Panc1 (cell line): ENCODE results near the gene SERGEF. TPM values are rescaled to one million over a fixed set of nuclear protein-coding genes. Genes with fewer than 3 reads are reported as not detected.

Experiments used
- ATAC-seq: fragments of 200-7000 bp; cut with Tn5 transposase; 2 replicates; pipeline ENCODE4 v1.9.1; 2020; ENCODE audit warnings: mild to moderate bottlenecking, moderate library complexity
- BruUV-seq: library from RNA; stranded (reverse); fragments of 400-500 nt; replicated peaks from 2 replicates; lab custom pipeline; 2021; lab: Mats Ljungman, UMichigan
- CTCF ChIA-PET: fragments of 300-600 bp; sonication (Branson Sonifier 250); formaldehyde crosslinking; loops from one replicate; lab custom pipeline; 2022; ENCODE audit warnings: antibody characterized with exemption; lab: Charles Lee
- POLR2A ChIA-PET: fragments of 300-600 bp; sonication (Branson Sonifier 250); formaldehyde crosslinking; loops from one replicate; lab custom pipeline; 2022; ENCODE audit warnings: antibody characterized with exemption; lab: Charles Lee
- DNase-seq: peaks from one replicate; pipeline ENCODE4 v3.0.0-alpha.2; 2010; ENCODE audit warnings: low read depth, low spot score
- H3K27ac ChIP-seq: 2 replicates; pipeline ENCODE4 v1.5.1; 2011; ENCODE audit warnings: mild to moderate bottlenecking, low read length, inconsistent platforms
- H3K27me3 ChIP-seq: fragments of 200-500 bp; sonication (Bioruptor generic); 2 replicates; pipeline ENCODE4 v1.6.0; 2014; ENCODE audit warnings: low read length, inconsistent platforms; ENCODE audit not compliant: control insufficient read depth, insufficient read depth
- H3K36me3 ChIP-seq: fragments of 200-500 bp; sonication (Bioruptor generic); 2 replicates; pipeline ENCODE4 v1.5.1; 2014; ENCODE audit warnings: inconsistent platforms, mild to moderate bottlenecking, low read length, moderate library complexity; ENCODE audit not compliant: control insufficient read depth, insufficient read depth
- H3K4me1 ChIP-seq: 2 replicates; pipeline ENCODE4 v1.5.1; 2011; ENCODE audit warnings: inconsistent platforms, mild to moderate bottlenecking, low read length, moderate library complexity; ENCODE audit not compliant: control insufficient read depth, insufficient read depth
- H3K4me3 ChIP-seq, 2 experiments: 2 replicates each; pipeline ENCODE4 v1.5.1; 2011 to 2012; ENCODE audit warnings: low read depth in 2 of 2, low read length in 2 of 2, mild to moderate bottlenecking in 2 of 2, inconsistent platforms in 1 of 2, moderate library complexity in 1 of 2
- H3K9me3 ChIP-seq: fragments of 200-500 bp; sonication (Bioruptor generic); 2 replicates; pipeline ENCODE4 v1.5.1; 2014; ENCODE audit warnings: low read depth, mild to moderate bottlenecking, inconsistent platforms, low read length, moderate library complexity; ENCODE audit not compliant: control insufficient read depth, insufficient read depth
- CTCF ChIP-seq: fragments of 450-650 bp; IDR thresholded peaks from 2 replicates; pipeline ENCODE4 v1.5.1; 2017; ENCODE audit warnings: mild to moderate bottlenecking
- POLR2AphosphoS5 ChIP-seq: IDR thresholded peaks from 2 replicates; pipeline ENCODE4 v1.6.1; 2012; ENCODE audit warnings: mild to moderate bottlenecking, low read depth, low read length, moderate library complexity
- REST ChIP-seq, 2 experiments: IDR thresholded peaks; 2 replicates each; pipeline ENCODE4 v1.6.1; 2011 to 2012; ENCODE audit warnings: low read depth in 2 of 2, control low read depth in 1 of 2, low read length in 1 of 2, mild to moderate bottlenecking in 1 of 2, moderate library complexity in 1 of 2; ENCODE audit not compliant: insufficient read depth in 1 of 2
- SIN3A ChIP-seq: IDR thresholded peaks from 2 replicates; pipeline ENCODE4 v1.6.1; 2012; ENCODE audit warnings: low read depth, mild to moderate bottlenecking, low read length, moderate library complexity, borderline replicate concordance; ENCODE audit not compliant: insufficient read depth
- TCF7L2 ChIP-seq: IDR thresholded peaks from 2 replicates; pipeline ENCODE4 v1.6.1; 2011; ENCODE audit warnings: mild to moderate bottlenecking, low read depth, low read length, inconsistent platforms
- in situ Hi-C: cut with HindIII; loops from 2 replicates; pipeline ENCODE4 v1.10.0; 2016; ENCODE audit warnings: low sequenced_read_pairs, low pct_unique_long_range_greater_than_20kb
- intact Hi-C: fragments of 100-400 bp; cut with micrococcal nuclease; formaldehyde crosslinking; loops from one replicate; pipeline ENCODE4 v1.10.0; 2022; ENCODE audit not compliant: unreplicated experiment
- total RNA-seq: library from RNA; stranded (reverse); gene quantifications from one replicate; pipeline ENCODE4 v1.2.1, GENCODE V29; 2021; ENCODE audit not compliant: unreplicated experiment

The SERGEF gene
- total RNA-seq, 1 experiment from 2014 or later = 35.5 TPM

GRCh38 chr11:17859552-17859951 is 153.3 kb downstream of the SERGEF start:
- BruUV-seq = no TSS peak
- no peak for DNase-seq
- TF ChIP-seq POLR2AphosphoS5 = no peak
- Histone ChIP-seq H3K27ac (no peak overlapping the region), H3K4me1 (no peaks in the 10 kb centered on the region), H3K27me3 (no peaks in the 10 kb centered on the region), H3K4me3 (no peak overlapping the region), H3K36me3 (no peaks in the 10 kb centered on the region), H3K9me3 (no peaks in the 10 kb centered on the region)
- intact Hi-C loops = no loop called here
- in situ Hi-C loops = no loop called here
- no peak for ATAC-seq
- POLR2A ChIA-PET = no interaction called here
- CTCF ChIA-PET = no interaction called here

- intact Hi-C loops (no loop called here), in situ Hi-C loops (no loop called here)
- no peak for TF ChIP-seq CTCF
- no peak for TF ChIP-seq POLR2AphosphoS5
- no peak for TF ChIP-seq SIN3A
- no peak for TF ChIP-seq REST (IDR thresholded peaks at IDR 0.05; ENCODE audit: insufficient read depth in 1 of 2, low read depth in 2 of 2, low read length in 1 of 2)
- TF ChIP-seq TCF7L2 = no peak
- no peak for DNase-seq
- Histone ChIP-seq H3K4me3 (no peak overlapping the region), H3K27me3 (no peaks in the 10 kb centered on the region), H3K4me1 (no peaks in the 10 kb centered on the region), H3K9me3 (no peaks in the 10 kb centered on the region), H3K27ac (no peak overlapping the region), H3K36me3 (no peaks in the 10 kb centered on the region)
- CTCF ChIA-PET = no interaction called here
- BruUV-seq = no TSS peak
- no peak for ATAC-seq
- POLR2A ChIA-PET = interaction anchor here (0.6 kb wide), 1 partner anchor 27 kb away, joined by 14 read pairs; no protein-coding TSS in a partner anchor
Measured at GRCh38 chr11:17855531-17856290, 157.1 kb downstream of the SERGEF start.

- ATAC-seq (no peak), DNase-seq (no peak)
- TF ChIP-seq SIN3A (no peak), TCF7L2 (no peak), POLR2AphosphoS5 (no peak), CTCF (no peak), REST (IDR thresholded peaks at IDR 0.05; ENCODE audit: insufficient read depth in 1 of 2, low read depth in 2 of 2, low read length in 1 of 2) (no peak)
- POLR2A ChIA-PET = no interaction called here
- no peaks in the 10 kb centered on the region for H3K36me3 ChIP-seq
- BruUV-seq = no TSS peak
- intact Hi-C loops (no loop called here), in situ Hi-C loops (no loop called here)
- CTCF ChIA-PET = no interaction called here
- H3K27ac ChIP-seq = no peak overlapping the region
- no peak overlapping the region for H3K4me3 ChIP-seq
- H3K9me3 ChIP-seq = no peaks in the 10 kb centered on the region
- no peaks in the 10 kb centered on the region for H3K27me3 ChIP-seq
- no peaks in the 10 kb centered on the region for H3K4me1 ChIP-seq
Measured at GRCh38 chr11:17853280-17853679, 159.6 kb downstream of the SERGEF start.
